ENCODE measurements around the gene LRRC40.

- TF ChIP-seq CTCF (IDR thresholded peaks at IDR 0.05) = no peak
- no peak for TF ChIP-seq POLR2A (IDR thresholded peaks at IDR 0.05)
Observed at GRCh38 chr1:70153739-70154138, 51.6 kb downstream of the LRRC40 start.
